K562 (cell line): ENCODE results near the gene ITPRIP. TPM values are rescaled to one million over a fixed set of nuclear protein-coding genes. Genes with fewer than 3 reads are reported as not detected.

Source experiments
- ATAC-seq: fragments of 200-7000 bp; cut with Tn5 transposase; 3 replicates; pipeline ENCODE4 v1.9.1; 2020; ENCODE audit warnings: moderate library complexity
- BruUV-seq: library from RNA; stranded (reverse); fragments of 400-500 nt; replicated peaks from 2 replicates; lab custom pipeline; 2021; lab: Mats Ljungman, UMichigan
- CTCF ChIA-PET: fragments of 300-600 bp; formaldehyde crosslinking; extraction: SDS; loops from one replicate; lab custom pipeline; 2021; ENCODE audit warnings: low intra/inter-chr PET ratio; lab: Yijun Ruan, JAX
- POLR2A ChIA-PET: fragments of 300-600, 350-650 bp; sonication (Branson Sonifier 250); formaldehyde crosslinking; extraction: SDS; loops from one replicate; lab custom pipeline; 2021; ENCODE audit warnings: antibody characterized with exemption, inconsistent platforms; lab: Yijun Ruan, JAX
- DNase-seq, 4 experiments: peaks; one replicate each; pipeline versions ENCODE4 v3.0.0 to v3.0.0-alpha.2; 2011 to 2018; ENCODE audit warnings: low spot score in 3 of 4, mixed read lengths in 3 of 4; ENCODE audit errors: extremely low read depth in 1 of 4
- FAIRE-seq: peaks from 2 replicates; lab custom pipeline; 2011; peaks lifted over from hg19 to GRCh38; lab: Jason Lieb, UNC
- H2AFZ ChIP-seq: 2 replicates; pipeline ENCODE4 v1.6.0; 2011; ENCODE audit warnings: low read depth, low read length, control low read depth, inconsistent platforms
- H3K27ac ChIP-seq: fragments of 200-600 bp; 3 replicates; pipeline ENCODE4 v1.8.0; 2011; ENCODE audit warnings: low read depth, mild to moderate bottlenecking, control low read depth, inconsistent platforms, low read length, moderate library complexity, mixed read lengths; ENCODE audit errors: extremely low read depth
- H3K27me3 ChIP-seq, 2 experiments: fragments of 300-600 bp in 1 of 2; 2 replicates in 1 of 2; 3 replicates in 1 of 2; pipeline versions ENCODE4 v1.6.0 to v1.8.0; 2011; ENCODE audit warnings: inconsistent platforms in 2 of 2, low read length in 2 of 2, mild to moderate bottlenecking in 1 of 2, mixed read lengths in 1 of 2, moderate library complexity in 1 of 2; ENCODE audit not compliant: control insufficient read depth in 2 of 2, insufficient read depth in 2 of 2
- H3K36me3 ChIP-seq: fragments of 300-600 bp; 3 replicates; pipeline ENCODE4 v1.8.0; 2011; ENCODE audit warnings: mild to moderate bottlenecking, low read length, inconsistent platforms; ENCODE audit not compliant: control insufficient read depth, insufficient read depth
- H3K4me1 ChIP-seq, 2 experiments: fragments of 200-600 bp in 1 of 2; replicated peaks in 1 of 2; 2 replicates in 1 of 2; 3 replicates in 1 of 2; pipeline versions ENCODE4 v1.5.1 to v1.8.0; 2011; ENCODE audit warnings: inconsistent platforms in 2 of 2, low read length in 2 of 2, mild to moderate bottlenecking in 1 of 2, mixed read lengths in 1 of 2, moderate library complexity in 1 of 2; ENCODE audit not compliant: control insufficient read depth in 2 of 2, insufficient read depth in 2 of 2
- H3K4me2 ChIP-seq: 2 replicates; pipeline ENCODE4 v1.6.1; 2011; ENCODE audit warnings: low read length, control low read depth, inconsistent platforms, mixed read lengths; ENCODE audit not compliant: insufficient read depth
- H3K4me3 ChIP-seq: fragments of 200-600 bp; sonication (generic), shearing (Covaris generic); 2 replicates; pipeline ENCODE4 v1.5.1; 2016; ENCODE audit warnings: control low read depth, inconsistent platforms
- H3K79me2 ChIP-seq: fragments of 200-600 bp; 3 replicates; pipeline ENCODE4 v1.8.0; 2011; ENCODE audit warnings: low read length, inconsistent platforms; ENCODE audit not compliant: control insufficient read depth, insufficient read depth
- H3K9ac ChIP-seq, 2 experiments: 2 replicates each; pipeline versions ENCODE4 v1.6.0 to v1.6.1; 2011; ENCODE audit warnings: low read depth in 2 of 2, low read length in 2 of 2, control low read depth in 1 of 2, inconsistent platforms in 1 of 2, mild to moderate bottlenecking in 1 of 2, mixed read lengths in 1 of 2; ENCODE audit not compliant: insufficient read depth in 1 of 2
- H3K9me1 ChIP-seq: one replicate; pipeline ENCODE4 v1.6.0; 2011; ENCODE audit warnings: inconsistent platforms, mild to moderate bottlenecking, low read length, moderate library complexity; ENCODE audit not compliant: control insufficient read depth, insufficient read depth
- H3K9me3 ChIP-seq: replicated peaks from 2 replicates; pipeline ENCODE4 v1.5.1; 2011; ENCODE audit warnings: low read depth, low read length, inconsistent platforms; ENCODE audit not compliant: control insufficient read depth, insufficient read depth
- H4K20me1 ChIP-seq: replicated peaks from 2 replicates; pipeline ENCODE4 v1.6.1; 2011; ENCODE audit warnings: low read length, inconsistent platforms, mixed read lengths; ENCODE audit not compliant: control insufficient read depth, insufficient read depth
- HDAC8 ChIP-seq: fragments of 450-650 bp; IDR thresholded peaks from 2 replicates; pipeline ENCODE4 v1.6.1; 2016; ENCODE audit warnings: mild to moderate bottlenecking, missing genetic modification characterization, moderate library complexity, missing compliant biosample characterization
- MYNN ChIP-seq, 2 experiments: sonication (generic); formaldehyde crosslinking in 1 of 2; IDR thresholded peaks; 2 replicates each; pipeline versions ENCODE4 v1.5.0 to v1.6.1; 2016 to 2020; ENCODE audit warnings: antibody characterized with exemption in 1 of 2, missing genetic modification reagents in 1 of 2
- XRCC5 ChIP-seq: fragments of 200-400 bp; formaldehyde crosslinking; IDR thresholded peaks from 2 replicates; pipeline ENCODE4 v1.6.1; 2017; ENCODE audit warnings: low read depth, mild to moderate bottlenecking, low read length
- ZNF197 ChIP-seq: fragments of 200-800 bp; sonication (Bioruptor generic); IDR thresholded peaks from 2 replicates; pipeline ENCODE4 v1.6.1; 2016; ENCODE audit warnings: low read depth, missing genetic modification characterization, missing compliant biosample characterization
- WGBS: fragments of 100-300 bp; shearing (Covaris generic); methylation state at CpG from one replicate; pipeline ENCODE4 v1.1.6; 2016; ENCODE audit warnings: low coverage, mixed read lengths; ENCODE audit not compliant: insufficient coverage; ENCODE audit errors: missing lambda C conversion rate; 5-methylcytosine and 5-hydroxymethylcytosine counted together
- in situ Hi-C: fragments of 300-500 bp; cut with MboI; formaldehyde crosslinking; loops from 4 replicates; pipeline ENCODE4 v1.15.0; 2018; ENCODE audit warnings: inconsistent platforms, mixed read lengths
- intact Hi-C: fragments of 100-400 bp; cut with micrococcal nuclease; formaldehyde crosslinking; loops from 2 replicates; pipeline ENCODE4 v1.14.2; 2022
- polyA plus RNA-seq, 8 experiments: library from polyadenylated mRNA; depleted of rRNA in 4 of 8; stranded (reverse) in 5 of 8; unstranded in 3 of 8; fragments of >200 nt; fragmentation: Nextera tagmentation in 2 of 8; fragmentation: Illumina TruSeq in 1 of 8; extraction: Ambion mirVana in 2 of 8; extraction: Trizol in 1 of 8; gene quantifications; 2 replicates each; pipeline versions ENCODE4 v1.2.1 to v1.2.3, GENCODE V29; 2011 to 2014; ENCODE audit warnings: inconsistent platforms in 1 of 8, missing spikeins in 1 of 8
- total RNA-seq, 7 experiments: library from RNA; depleted of rRNA in 6 of 7; stranded (reverse); fragments of >200 nt in 6 of 7; fragmentation: Illumina TruSeq in 2 of 7; extraction: Trizol in 2 of 7; gene quantifications; 2 replicates each; pipeline versions ENCODE4 v1.2.1 to v1.2.3, GENCODE V29; 2011 to 2021; ENCODE audit warnings: low replicate concordance in 1 of 7

ITPRIP gene
- total and polyA plus RNA-seq, 9 of the 15 experiments (the other 6 are each of a cell fraction or from before 2014, with no cell fraction given): 4.4 to 28.5 (median 10.9) TPM

- ChIA-PET POLR2A (no interaction called here), CTCF (no interaction called here)
- Histone ChIP-seq H3K27ac (no peak overlapping the region), H3K79me2 (no peaks in the 10 kb centered on the region), H2AFZ (no peak overlapping the region), H3K9me1 (no peaks in the 10 kb centered on the region), H3K4me2 (no peak overlapping the region), H3K9ac (no peak overlapping the region), H4K20me1 (no peaks in the 10 kb centered on the region), H3K4me3 (no peak overlapping the region), H3K9me3 (no peaks in the 10 kb centered on the region), H3K4me1 (no peaks in the 10 kb centered on the region), H3K27me3 (no peaks in the 10 kb centered on the region), H3K36me3 (no peaks in the 10 kb centered on the region)
- no TSS peak for BruUV-seq
- no peak for ATAC-seq
- no peak for TF ChIP-seq XRCC5
- FAIRE-seq: no peak
- in situ Hi-C loops: no loop called here
- intact Hi-C loops: no loop called here
- no peak for DNase-seq
- 3% methylated on average over 6 of the region's 6 CpGs for WGBS
Measured at GRCh38 chr10:104371753-104372152, 33.5 kb upstream of the ITPRIP start.

DNA sequence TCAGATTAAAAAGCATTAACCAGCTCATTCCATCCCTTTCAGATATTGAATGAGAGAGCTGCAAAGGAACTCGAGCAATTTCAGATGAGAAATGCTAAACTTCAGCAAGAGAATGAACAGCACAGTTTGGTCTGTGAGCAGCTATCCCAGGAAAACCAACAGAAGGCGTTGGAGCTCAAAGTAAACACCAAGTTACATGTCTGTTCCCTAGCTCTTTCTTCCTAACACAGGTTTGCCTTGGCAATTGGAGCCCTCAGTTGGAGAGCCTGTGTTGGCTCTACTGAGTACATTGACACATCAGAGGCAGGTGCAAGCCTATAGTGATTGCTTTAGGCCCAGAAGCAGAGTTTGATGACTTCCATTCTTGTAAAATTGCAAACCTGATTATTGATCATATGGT, 30.1 kb upstream of the ITPRIP start:
- TF ChIP-seq HDAC8 (tag) (no peak), ZNF197 (CRISPR knock-in tag) (no peak), MYNN (IDR thresholded peaks at IDR 0.05) (no peak), MYNN (CRISPR knock-in tag; IDR thresholded peaks at IDR 0.05) (no peak)
- WGBS: 0% methylated on average over 2 of the region's 2 CpGs

More for the DNA sequence above, 30.1 kb upstream of the ITPRIP start:
- Histone ChIP-seq H3K9me3 (no peaks in the 10 kb centered on the region), H3K9me1 (no peaks in the 10 kb centered on the region), H3K27me3 (no peaks in the 10 kb centered on the region), H3K4me1 (no peaks in the 10 kb centered on the region), H3K79me2 (no peaks in the 10 kb centered on the region), H3K27ac (no peak overlapping the region), H3K4me2 (no peak overlapping the region), H3K4me3 (no peak overlapping the region), H2AFZ (no peak overlapping the region), H4K20me1 (no peaks in the 10 kb centered on the region), H3K36me3 (no peaks in the 10 kb centered on the region), H3K9ac (no peak overlapping the region)
- ChIA-PET CTCF (no interaction called here), POLR2A (interaction anchor here (1.2 kb wide), 1 partner anchor 13 kb away, joined by 3 read pairs; no protein-coding TSS in a partner anchor)
- DNase-seq: no peak
- ATAC-seq: no peak
- intact Hi-C loops: no loop called here
- FAIRE-seq: no peak
- no TSS peak for BruUV-seq
- in situ Hi-C loops: no loop called here
